Neural cell (in vitro differentiated cells): ENCODE data around the gene GGN. TPM values are rescaled to one million over a fixed set of nuclear protein-coding genes. Genes with fewer than 3 reads are reported as not detected.

Experiments used
- H2AFZ ChIP-seq: fragments of 200-600, 300-800 bp; sonication (generic), shearing (Covaris generic); 2 replicates; pipeline ENCODE4 v1.6.0; 2014; ENCODE audit warnings: low read depth, mild to moderate bottlenecking, antibody characterized with exemption, low read length, moderate library complexity
- H3F3A ChIP-seq: fragments of 200-600 bp; shearing (Covaris generic); 2 replicates; pipeline ENCODE4 v1.6.1; 2016; ENCODE audit warnings: mild to moderate bottlenecking, moderate library complexity, mixed read lengths, antibody characterized with exemption, low read length; ENCODE audit not compliant: insufficient read depth, poor library complexity, severe bottlenecking
- H3K27ac ChIP-seq: fragments of 200-600, 300-800 bp; sonication (generic), shearing (Covaris generic); 2 replicates; pipeline ENCODE4 v1.5.1; 2014; ENCODE audit warnings: mild to moderate bottlenecking, low read length, moderate library complexity
- H3K27me3 ChIP-seq: fragments of 300-800, 200-600 bp; sonication (generic), shearing (Covaris generic); 2 replicates; pipeline ENCODE4 v1.6.0; 2014; ENCODE audit warnings: mild to moderate bottlenecking, low read depth, low read length, moderate library complexity; ENCODE audit not compliant: insufficient read depth
- H3K36me3 ChIP-seq: fragments of 300-800, 200-600 bp; sonication (generic), shearing (Covaris generic); 2 replicates; pipeline ENCODE4 v1.5.1; 2014; ENCODE audit warnings: mild to moderate bottlenecking, antibody characterized with exemption, low read length, moderate library complexity; ENCODE audit not compliant: insufficient read depth
- H3K4me2 ChIP-seq: fragments of 300-800, 200-600 bp; sonication (generic), shearing (Covaris generic); 2 replicates; pipeline ENCODE4 v1.6.0; 2014; ENCODE audit warnings: mild to moderate bottlenecking, low read length
- H3K4me3 ChIP-seq: fragments of 300-800, 200-600 bp; sonication (generic), shearing (Covaris generic); 2 replicates; pipeline ENCODE4 v1.5.1; 2014; ENCODE audit warnings: mild to moderate bottlenecking, low read length, moderate library complexity
- H3K79me2 ChIP-seq: fragments of 200-600 bp; shearing (Covaris generic); replicated peaks from 2 replicates; pipeline ENCODE4 v1.6.0; 2014; ENCODE audit warnings: mild to moderate bottlenecking, low read length, moderate library complexity; ENCODE audit not compliant: insufficient read depth
- H3K9ac ChIP-seq: fragments of 300-800, 200-600 bp; sonication (generic), shearing (Covaris generic); 2 replicates; pipeline ENCODE4 v1.6.1; 2016; ENCODE audit warnings: mild to moderate bottlenecking, low read length, mixed read lengths
- H3K9me2 ChIP-seq: fragments of 200-600 bp; shearing (Covaris generic); 2 replicates; pipeline ENCODE4 v1.6.1; 2016; ENCODE audit warnings: mild to moderate bottlenecking, low read length, mixed read lengths; ENCODE audit not compliant: insufficient read depth
- H3K9me3 ChIP-seq: fragments of 200-600, 300-800 bp; sonication (generic), shearing (Covaris generic); 2 replicates; pipeline ENCODE4 v1.6.1; 2016; ENCODE audit warnings: mild to moderate bottlenecking, mixed run types, low read length, moderate library complexity, mixed read lengths
- H4K20me1 ChIP-seq: fragments of 200-600 bp; shearing (Covaris generic); 2 replicates; pipeline ENCODE4 v1.6.1; 2016; ENCODE audit warnings: mild to moderate bottlenecking, mixed run types; ENCODE audit not compliant: insufficient read depth
- EP300 ChIP-seq: fragments of 450-650 bp; conservative IDR thresholded peaks from 2 replicates; pipeline ENCODE4 v1.6.1; 2014; ENCODE audit warnings: antibody characterized with exemption, mild to moderate bottlenecking, moderate library complexity; ENCODE audit not compliant: poor library complexity, severe bottlenecking
- EZH2 ChIP-seq: fragments of 200-600, 300-800 bp; shearing (Covaris generic), sonication (generic); IDR thresholded peaks from 2 replicates; pipeline ENCODE4 v1.6.1; 2014; ENCODE audit warnings: antibody characterized with exemption, low read length, borderline replicate concordance, mild to moderate bottlenecking; ENCODE audit not compliant: insufficient read depth, poor library complexity, severe bottlenecking
- MXI1 ChIP-seq: fragments of 450-650 bp; conservative IDR thresholded peaks from 2 replicates; pipeline ENCODE4 v1.6.1; 2014; ENCODE audit warnings: antibody characterized with exemption, mild to moderate bottlenecking; ENCODE audit not compliant: poor library complexity, severe bottlenecking
- POLR2AphosphoS5 ChIP-seq: IDR thresholded peaks from 2 replicates; pipeline ENCODE4 v1.6.1; 2012
- RAD21 ChIP-seq: fragments of 450-650 bp; conservative IDR thresholded peaks from 2 replicates; pipeline ENCODE4 v1.6.1; 2014; ENCODE audit warnings: antibody characterized with exemption, mild to moderate bottlenecking, moderate library complexity
- SMC3 ChIP-seq: fragments of 450-650 bp; conservative IDR thresholded peaks from 2 replicates; pipeline ENCODE4 v1.6.1; 2014; ENCODE audit warnings: antibody characterized with exemption, mild to moderate bottlenecking, moderate library complexity; ENCODE audit not compliant: poor library complexity
- TAF1 ChIP-seq: IDR thresholded peaks from 2 replicates; pipeline ENCODE4 v1.6.1; 2012; ENCODE audit warnings: low read depth
- polyA plus RNA-seq: library from polyadenylated mRNA; depleted of rRNA; stranded (reverse); fragments of >200 nt; gene quantifications from 2 replicates; pipeline ENCODE4 v1.2.3, GENCODE V29; 2014
- TF ChIP-seq, protein P1 (sequence below): fragments of 450-650 bp; IDR thresholded peaks from 2 replicates; pipeline ENCODE4 v1.5.1; 2014; ENCODE audit warnings: antibody characterized with exemption, mild to moderate bottlenecking, moderate library complexity; ENCODE audit not compliant: poor library complexity, severe bottlenecking
- TF ChIP-seq, protein P2 (sequence below): IDR thresholded peaks from 2 replicates; pipeline ENCODE4 v1.6.1; 2012; ENCODE audit warnings: borderline replicate concordance

Gene GGN
- polyA plus RNA-seq, 1 donor from 2014 or later, result 0.21 TPM

DNA sequence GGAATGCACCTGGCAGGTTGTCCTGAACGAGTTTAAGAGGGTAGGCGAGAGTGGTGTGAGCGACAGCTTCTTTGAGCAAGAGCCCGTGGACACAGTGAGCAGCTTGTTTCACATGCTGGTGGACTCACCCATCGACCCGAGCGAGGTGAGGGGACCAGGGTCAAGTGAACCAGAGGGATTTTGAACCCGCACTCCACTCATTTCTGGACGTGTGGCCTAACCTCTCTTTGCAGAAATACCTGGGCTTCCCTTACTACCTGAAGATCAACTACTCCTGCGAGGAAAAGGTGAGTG, 50.5 kb downstream of the GGN start:
- Histone ChIP-seq H3K27ac (peak overlapping the region; percentile 95), H2AFZ (no peak overlapping the region), H3K4me3 (peak overlapping the region; percentile 79), H3K36me3 (no peaks in the 10 kb centered on the region), H3K9me3 (no peaks in the 10 kb centered on the region), H3K27me3 (no peaks in the 10 kb centered on the region), H4K20me1 (no peaks in the 10 kb centered on the region), H3F3A (no peaks in the 10 kb centered on the region), H3K79me2 (peaks cover 3% of the 10 kb centered on the region), H3K9me2 (no peaks in the 10 kb centered on the region), H3K4me2 (peak overlapping the region; percentile 65), H3K9ac (peak overlapping the region; percentile 86)
- TF ChIP-seq EZH2, result no peak

DNA sequence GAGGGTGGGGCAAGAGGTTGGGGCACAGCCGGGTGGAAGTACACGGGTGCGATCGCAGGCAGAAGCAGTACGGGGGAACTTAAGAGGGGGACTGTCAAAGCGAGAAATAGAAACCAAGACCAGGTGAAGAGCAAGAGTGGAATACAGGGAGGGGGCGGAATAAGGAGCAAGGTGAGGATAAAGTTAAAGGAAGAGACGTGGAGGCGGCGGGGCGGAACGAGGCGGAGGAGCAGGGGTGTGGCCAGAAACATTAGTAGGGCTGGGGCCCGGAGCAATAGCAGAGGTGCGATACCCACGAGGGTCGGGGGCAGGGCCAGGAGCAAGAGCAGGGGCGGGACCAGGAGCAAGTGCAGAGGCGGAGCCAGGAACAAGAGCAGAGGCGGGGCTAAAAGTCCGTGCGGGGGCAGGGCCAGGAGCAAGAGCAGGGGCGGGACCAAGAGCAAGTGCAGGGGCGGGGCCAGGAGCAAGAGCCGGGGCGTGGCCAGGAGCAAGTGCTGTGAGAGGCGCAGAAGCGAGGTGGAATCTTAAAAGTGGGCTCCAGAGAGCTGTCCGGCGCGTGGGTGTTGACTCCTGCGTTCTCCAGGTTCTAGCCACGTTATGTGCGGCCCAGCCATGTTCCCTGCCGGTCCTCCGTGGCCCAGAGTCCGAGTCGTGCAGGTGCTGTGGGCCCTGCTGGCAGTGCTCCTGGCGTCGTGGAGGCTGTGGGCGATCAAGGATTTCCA, 51.0 kb downstream of the GGN start:
- Histone ChIP-seq H2AFZ (peak overlapping the region; percentile 88), H3K9ac (peak overlapping the region; percentile 86), H3K4me2 (peak overlapping the region; percentile 65), H3K9me2 (no peaks in the 10 kb centered on the region), H3K27ac (peak overlapping the region; percentile 95), H3F3A (no peaks in the 10 kb centered on the region), H4K20me1 (no peaks in the 10 kb centered on the region), H3K36me3 (no peaks in the 10 kb centered on the region), H3K4me3 (peak overlapping the region; percentile 79), H3K79me2 (peaks cover 3% of the 10 kb centered on the region), H3K9me3 (no peaks in the 10 kb centered on the region), H3K27me3 (no peaks in the 10 kb centered on the region)
- TF ChIP-seq RAD21, result no peak
- no peak for TF ChIP-seq EZH2
- TF ChIP-seq EP300, result peak; percentile 20
- TF ChIP-seq TAF1, result no peak
- TF ChIP-seq, protein P1, sequence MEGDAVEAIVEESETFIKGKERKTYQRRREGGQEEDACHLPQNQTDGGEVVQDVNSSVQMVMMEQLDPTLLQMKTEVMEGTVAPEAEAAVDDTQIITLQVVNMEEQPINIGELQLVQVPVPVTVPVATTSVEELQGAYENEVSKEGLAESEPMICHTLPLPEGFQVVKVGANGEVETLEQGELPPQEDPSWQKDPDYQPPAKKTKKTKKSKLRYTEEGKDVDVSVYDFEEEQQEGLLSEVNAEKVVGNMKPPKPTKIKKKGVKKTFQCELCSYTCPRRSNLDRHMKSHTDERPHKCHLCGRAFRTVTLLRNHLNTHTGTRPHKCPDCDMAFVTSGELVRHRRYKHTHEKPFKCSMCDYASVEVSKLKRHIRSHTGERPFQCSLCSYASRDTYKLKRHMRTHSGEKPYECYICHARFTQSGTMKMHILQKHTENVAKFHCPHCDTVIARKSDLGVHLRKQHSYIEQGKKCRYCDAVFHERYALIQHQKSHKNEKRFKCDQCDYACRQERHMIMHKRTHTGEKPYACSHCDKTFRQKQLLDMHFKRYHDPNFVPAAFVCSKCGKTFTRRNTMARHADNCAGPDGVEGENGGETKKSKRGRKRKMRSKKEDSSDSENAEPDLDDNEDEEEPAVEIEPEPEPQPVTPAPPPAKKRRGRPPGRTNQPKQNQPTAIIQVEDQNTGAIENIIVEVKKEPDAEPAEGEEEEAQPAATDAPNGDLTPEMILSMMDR, result no peak
- TF ChIP-seq, protein P2, sequence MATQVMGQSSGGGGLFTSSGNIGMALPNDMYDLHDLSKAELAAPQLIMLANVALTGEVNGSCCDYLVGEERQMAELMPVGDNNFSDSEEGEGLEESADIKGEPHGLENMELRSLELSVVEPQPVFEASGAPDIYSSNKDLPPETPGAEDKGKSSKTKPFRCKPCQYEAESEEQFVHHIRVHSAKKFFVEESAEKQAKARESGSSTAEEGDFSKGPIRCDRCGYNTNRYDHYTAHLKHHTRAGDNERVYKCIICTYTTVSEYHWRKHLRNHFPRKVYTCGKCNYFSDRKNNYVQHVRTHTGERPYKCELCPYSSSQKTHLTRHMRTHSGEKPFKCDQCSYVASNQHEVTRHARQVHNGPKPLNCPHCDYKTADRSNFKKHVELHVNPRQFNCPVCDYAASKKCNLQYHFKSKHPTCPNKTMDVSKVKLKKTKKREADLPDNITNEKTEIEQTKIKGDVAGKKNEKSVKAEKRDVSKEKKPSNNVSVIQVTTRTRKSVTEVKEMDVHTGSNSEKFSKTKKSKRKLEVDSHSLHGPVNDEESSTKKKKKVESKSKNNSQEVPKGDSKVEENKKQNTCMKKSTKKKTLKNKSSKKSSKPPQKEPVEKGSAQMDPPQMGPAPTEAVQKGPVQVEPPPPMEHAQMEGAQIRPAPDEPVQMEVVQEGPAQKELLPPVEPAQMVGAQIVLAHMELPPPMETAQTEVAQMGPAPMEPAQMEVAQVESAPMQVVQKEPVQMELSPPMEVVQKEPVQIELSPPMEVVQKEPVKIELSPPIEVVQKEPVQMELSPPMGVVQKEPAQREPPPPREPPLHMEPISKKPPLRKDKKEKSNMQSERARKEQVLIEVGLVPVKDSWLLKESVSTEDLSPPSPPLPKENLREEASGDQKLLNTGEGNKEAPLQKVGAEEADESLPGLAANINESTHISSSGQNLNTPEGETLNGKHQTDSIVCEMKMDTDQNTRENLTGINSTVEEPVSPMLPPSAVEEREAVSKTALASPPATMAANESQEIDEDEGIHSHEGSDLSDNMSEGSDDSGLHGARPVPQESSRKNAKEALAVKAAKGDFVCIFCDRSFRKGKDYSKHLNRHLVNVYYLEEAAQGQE, result no peak
- TF ChIP-seq SMC3, result no peak
- TF ChIP-seq POLR2AphosphoS5, result no peak
- peak; percentile 41 for TF ChIP-seq MXI1
